ENCODE data around the gene AMMECR1. TPM values are rescaled to one million over a fixed set of nuclear protein-coding genes. Genes with fewer than 3 reads are reported as not detected.

The AMMECR1 gene
- total and polyA plus RNA-seq, 2 of the 13 experiments (the other 11 are each of a cell fraction or from before 2014, with no cell fraction given), result 3.1 to 7.5 TPM

GRCh38 chrX:110218591-110218990 lies 99.3 kb downstream of the AMMECR1 start:
- TF ChIP-seq EP300 (IDR thresholded peaks at IDR 0.05; ENCODE audit: low read depth in 2 of 2, low read length in 2 of 2) (no peak), EP300 (CRISPR knock-in tag; IDR thresholded peaks at IDR 0.05; ENCODE audit: borderline replicate concordance) (no peak), TMF1 (CRISPR knock-in tag; IDR thresholded peaks at IDR 0.05; ENCODE audit: low read depth) (no peak), DBP (CRISPR knock-in tag; IDR thresholded peaks at IDR 0.05; ENCODE audit: not compliant biosample characterization) (no peak), ZNF720 (CRISPR knock-in tag; IDR thresholded peaks at IDR 0.05) (no peak), ZNF547 (CRISPR knock-in tag; IDR thresholded peaks at IDR 0.05) (no peak), PTBP1 (IDR thresholded peaks at IDR 0.05; ENCODE audit: low read depth, low read length, poor library complexity, severe bottlenecking) (no peak), SIX1 (CRISPR knock-in tag; IDR thresholded peaks at IDR 0.05; ENCODE audit: borderline replicate concordance) (no peak), U2AF1 (optimal IDR thresholded peaks at IDR 0.05; ENCODE audit: low read depth, low read length) (no peak), PRMT3 (CRISPR knock-in tag; IDR thresholded peaks at IDR 0.05; ENCODE audit: borderline replicate concordance, low read depth) (no peak), NCOR1 (IDR thresholded peaks at IDR 0.05; ENCODE audit: borderline replicate concordance, low read length) (no peak), BORCS8-MEF2B (CRISPR knock-in tag; IDR thresholded peaks at IDR 0.05) (no peak), CCDC6 (CRISPR knock-in tag; IDR thresholded peaks at IDR 0.05) (no peak), JUNB (CRISPR knock-in tag; IDR thresholded peaks at IDR 0.05; ENCODE audit: borderline replicate concordance) (no peak), FOXP4 (CRISPR knock-in tag; IDR thresholded peaks at IDR 0.05) (no peak)
- TF ChIP-seq, protein P1, sequence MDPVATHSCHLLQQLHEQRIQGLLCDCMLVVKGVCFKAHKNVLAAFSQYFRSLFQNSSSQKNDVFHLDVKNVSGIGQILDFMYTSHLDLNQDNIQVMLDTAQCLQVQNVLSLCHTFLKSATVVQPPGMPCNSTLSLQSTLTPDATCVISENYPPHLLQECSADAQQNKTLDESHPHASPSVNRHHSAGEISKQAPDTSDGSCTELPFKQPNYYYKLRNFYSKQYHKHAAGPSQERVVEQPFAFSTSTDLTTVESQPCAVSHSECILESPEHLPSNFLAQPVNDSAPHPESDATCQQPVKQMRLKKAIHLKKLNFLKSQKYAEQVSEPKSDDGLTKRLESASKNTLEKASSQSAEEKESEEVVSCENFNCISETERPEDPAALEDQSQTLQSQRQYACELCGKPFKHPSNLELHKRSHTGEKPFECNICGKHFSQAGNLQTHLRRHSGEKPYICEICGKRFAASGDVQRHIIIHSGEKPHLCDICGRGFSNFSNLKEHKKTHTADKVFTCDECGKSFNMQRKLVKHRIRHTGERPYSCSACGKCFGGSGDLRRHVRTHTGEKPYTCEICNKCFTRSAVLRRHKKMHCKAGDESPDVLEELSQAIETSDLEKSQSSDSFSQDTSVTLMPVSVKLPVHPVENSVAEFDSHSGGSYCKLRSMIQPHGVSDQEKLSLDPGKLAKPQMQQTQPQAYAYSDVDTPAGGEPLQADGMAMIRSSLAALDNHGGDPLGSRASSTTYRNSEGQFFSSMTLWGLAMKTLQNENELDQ (CRISPR knock-in tag; IDR thresholded peaks at IDR 0.05; ENCODE audit: borderline replicate concordance), result no peak
- TF ChIP-seq, protein P2, sequence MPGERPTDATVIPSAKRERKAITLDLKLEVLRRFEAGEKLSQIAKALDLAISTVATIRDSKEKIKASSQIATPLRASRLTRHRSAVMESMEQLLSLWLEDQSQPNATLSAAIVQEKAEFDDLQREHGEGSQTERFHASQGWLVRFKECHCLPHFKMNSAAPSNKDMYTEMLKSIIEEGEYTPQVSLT (CRISPR knock-in tag; IDR thresholded peaks at IDR 0.05; ENCODE audit: borderline replicate concordance, low read depth), result no peak
- TF ChIP-seq, protein P3, sequence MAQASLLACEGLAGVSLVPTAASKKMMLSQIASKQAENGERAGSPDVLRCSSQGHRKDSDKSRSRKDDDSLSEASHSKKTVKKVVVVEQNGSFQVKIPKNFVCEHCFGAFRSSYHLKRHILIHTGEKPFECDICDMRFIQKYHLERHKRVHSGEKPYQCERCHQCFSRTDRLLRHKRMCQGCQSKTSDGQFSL (CRISPR knock-in tag; IDR thresholded peaks at IDR 0.05), result no peak
- CTCF ChIA-PET (ENCODE audit: low intra/inter-chr PET ratio, low total read pairs), result no interaction called here
- Histone ChIP-seq H3K36me3 (replicated peaks in 1 of 2; ENCODE audit: control insufficient read depth in 1 of 2, insufficient read depth in 2 of 2, low read length in 2 of 2) (no peaks in the 10 kb centered on the region), H3K9me3 (ENCODE audit: low read length) (no peaks in the 10 kb centered on the region), H4K20me1 (ENCODE audit: insufficient read depth, low read length) (no peaks in the 10 kb centered on the region), H3K27me3 (ENCODE audit: control insufficient read depth in 1 of 2, insufficient read depth in 2 of 2, low read length in 2 of 2) (no peaks in the 10 kb centered on the region), H3K27ac (ENCODE audit: extremely low read length, insufficient read depth, low read length) (no peak overlapping the region), H3K4me1 (ENCODE audit: insufficient read depth, low read length) (no peaks in the 10 kb centered on the region), H2AFZ (ENCODE audit: low read length) (no peak overlapping the region), H3K9ac (ENCODE audit: insufficient read depth, low read depth, low read length) (no peak overlapping the region), H3K79me2 (ENCODE audit: insufficient read depth, low read length) (no peaks in the 10 kb centered on the region), H3K4me3 (replicated peaks in 1 of 3; ENCODE audit: insufficient read depth in 1 of 3, low read depth in 2 of 3, low read length in 3 of 3) (no peak overlapping the region), H3K4me2 (ENCODE audit: low read depth, low read length) (no peak overlapping the region)
- no peak for FAIRE-seq
- intact Hi-C loops (cut with micrococcal nuclease; ENCODE audit: unreplicated experiment), result no loop called here
- in situ Hi-C loops (cut with HindIII; ENCODE audit: extremely low pct_ligation_motif_present, low pct_unique_long_range_greater_than_20kb), result no loop called here
- ATAC-seq, result no peak
- no TSS peak for BruUV-seq (replicated peaks)
- POLR2A ChIA-PET, result no interaction called here
- DNase-seq (ENCODE audit: low spot score), result no peak
- 100% methylated on average over 2 of the region's 2 CpGs for WGBS (ENCODE audit: low lambda C conversion rate)

All from HepG2 (cell line).